ENCODE measurements around the gene LSAMP. TPM values are rescaled to one million over a fixed set of nuclear protein-coding genes. Genes with fewer than 3 reads are reported as not detected.

The LSAMP gene
- total RNA-seq, 1 donor from 2014 or later = 0.11 TPM

GRCh38 chr3:116280130-116280740 is 165.1 kb downstream of the LSAMP start:
- no peak overlapping the region for H3K27ac ChIP-seq
- intact Hi-C loops (cut with DNase I) = no loop called here
- no peak for DNase-seq (ENCODE audit: low spot score in 2 of 2)
- TF ChIP-seq, protein P1, sequence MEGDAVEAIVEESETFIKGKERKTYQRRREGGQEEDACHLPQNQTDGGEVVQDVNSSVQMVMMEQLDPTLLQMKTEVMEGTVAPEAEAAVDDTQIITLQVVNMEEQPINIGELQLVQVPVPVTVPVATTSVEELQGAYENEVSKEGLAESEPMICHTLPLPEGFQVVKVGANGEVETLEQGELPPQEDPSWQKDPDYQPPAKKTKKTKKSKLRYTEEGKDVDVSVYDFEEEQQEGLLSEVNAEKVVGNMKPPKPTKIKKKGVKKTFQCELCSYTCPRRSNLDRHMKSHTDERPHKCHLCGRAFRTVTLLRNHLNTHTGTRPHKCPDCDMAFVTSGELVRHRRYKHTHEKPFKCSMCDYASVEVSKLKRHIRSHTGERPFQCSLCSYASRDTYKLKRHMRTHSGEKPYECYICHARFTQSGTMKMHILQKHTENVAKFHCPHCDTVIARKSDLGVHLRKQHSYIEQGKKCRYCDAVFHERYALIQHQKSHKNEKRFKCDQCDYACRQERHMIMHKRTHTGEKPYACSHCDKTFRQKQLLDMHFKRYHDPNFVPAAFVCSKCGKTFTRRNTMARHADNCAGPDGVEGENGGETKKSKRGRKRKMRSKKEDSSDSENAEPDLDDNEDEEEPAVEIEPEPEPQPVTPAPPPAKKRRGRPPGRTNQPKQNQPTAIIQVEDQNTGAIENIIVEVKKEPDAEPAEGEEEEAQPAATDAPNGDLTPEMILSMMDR (IDR thresholded peaks at IDR 0.05) = no peak
- no peaks in the 10 kb centered on the region for H3K4me1 ChIP-seq
- H3K9me3 ChIP-seq = no peaks in the 10 kb centered on the region
- H3K27me3 ChIP-seq = no peaks in the 10 kb centered on the region
- H3K36me3 ChIP-seq = no peaks in the 10 kb centered on the region
- no peak overlapping the region for H3K4me3 ChIP-seq

GRCh38 chr3:116276675-116277074 is 168.6 kb downstream of the LSAMP start:
- Histone ChIP-seq H3K4me1 (no peaks in the 10 kb centered on the region), H3K9me3 (no peaks in the 10 kb centered on the region), H3K27ac (no peak overlapping the region), H3K36me3 (no peaks in the 10 kb centered on the region), H3K4me3 (no peak overlapping the region), H3K27me3 (no peaks in the 10 kb centered on the region)
- no peak for DNase-seq (ENCODE audit: low spot score in 2 of 2)
- intact Hi-C loops (cut with DNase I) = no loop called here
- TF ChIP-seq, protein P1 (IDR thresholded peaks at IDR 0.05) = no peak

GRCh38 chr3:116270056-116270455 is 175.2 kb downstream of the LSAMP start:
- no peaks in the 10 kb centered on the region for H3K4me1 ChIP-seq
- DNase-seq (ENCODE audit: low spot score in 2 of 2) = no peak
- no peaks in the 10 kb centered on the region for H3K9me3 ChIP-seq
- H3K36me3 ChIP-seq = no peaks in the 10 kb centered on the region
- intact Hi-C loops (cut with DNase I) = no loop called here
- H3K27ac ChIP-seq = no peak overlapping the region
- no peaks in the 10 kb centered on the region for H3K27me3 ChIP-seq
- TF ChIP-seq, protein P1 (IDR thresholded peaks at IDR 0.05) = no peak
- no peak overlapping the region for H3K4me3 ChIP-seq

- H3K4me1 ChIP-seq = no peaks in the 10 kb centered on the region
- H3K9me3 ChIP-seq = no peaks in the 10 kb centered on the region
- no peaks in the 10 kb centered on the region for H3K36me3 ChIP-seq
- no peak overlapping the region for H3K4me3 ChIP-seq
- TF ChIP-seq, protein P1 (IDR thresholded peaks at IDR 0.05) = no peak
- H3K27me3 ChIP-seq = no peaks in the 10 kb centered on the region
- H3K27ac ChIP-seq = no peak overlapping the region
- intact Hi-C loops (cut with DNase I) = no loop called here
- DNase-seq (ENCODE audit: low spot score in 2 of 2) = no peak
Measured at GRCh38 chr3:116267116-116267515, 178.2 kb downstream of the LSAMP start.

GRCh38 chr3:116265976-116266584 is 179.2 kb downstream of the LSAMP start:
- intact Hi-C loops (cut with DNase I) = no loop called here
- no peak overlapping the region for H3K4me3 ChIP-seq
- no peak for DNase-seq (ENCODE audit: low spot score in 2 of 2)
- H3K36me3 ChIP-seq = no peaks in the 10 kb centered on the region
- TF ChIP-seq, protein P1 (IDR thresholded peaks at IDR 0.05) = no peak
- no peaks in the 10 kb centered on the region for H3K9me3 ChIP-seq
- H3K27ac ChIP-seq = no peak overlapping the region
- H3K27me3 ChIP-seq = no peaks in the 10 kb centered on the region
- H3K4me1 ChIP-seq = no peaks in the 10 kb centered on the region

All from ascending aorta (tissue), 2 donors.